HG03196 (cell line): Measurements from ENCODE around the gene TACC3.
A peak's percentile ranks its signal among the peaks of the same experiment; 100 is the strongest.
"Not testable (repeated sequence)": the region's sequence is repeated elsewhere in the genome, so short reads cannot be mapped to it uniquely, and the experiment has no call there.

Experiments used
- ATAC-seq: cut with Tn5 transposase; IDR thresholded peaks from one replicate; pipeline ENCODE4 v1.9.1; 2021; ENCODE audit not compliant: unreplicated experiment

The TACC3 gene

GRCh38 chr4:1701671-1702070 lies 19.6 kb upstream of the TACC3 start:
- not testable (repeated sequence) for ATAC-seq

GRCh38 chr4:1703867-1704266 lies 17.5 kb upstream of the TACC3 start:
- no peak for ATAC-seq

GRCh38 chr4:1705732-1706131 lies 15.6 kb upstream of the TACC3 start:
- ATAC-seq, result no peak

GRCh38 chr4:1706358-1706757 lies 15.0 kb upstream of the TACC3 start:
- no peak for ATAC-seq

- no peak for ATAC-seq
These were observed 12.7 kb upstream of the TACC3 start for GRCh38 chr4:1708581-1708980.

GRCh38 chr4:1711055-1711570 lies 10.2 kb upstream of the TACC3 start:
- ATAC-seq, result no peak

GRCh38 chr4:1711571-1712215 lies 9.6 kb upstream of the TACC3 start:
- peak; percentile 14 for ATAC-seq

GRCh38 chr4:1712216-1713002 lies 8.9 kb upstream of the TACC3 start, which contains the start of gene SLBP:
TSS of gene SLBP (minus strand) at chr4:1712319. CDS start at chr4:1712188, 131 bp downstream.
- ATAC-seq, result peak; percentile 82

- ATAC-seq, result no peak
These were observed 8.1 kb upstream of the TACC3 start for GRCh38 chr4:1713003-1713851.

GRCh38 chr4:1714303-1715001 lies 6.9 kb upstream of the TACC3 start:
- ATAC-seq, result no peak

- ATAC-seq, result no peak
These were observed 6.1 kb upstream of the TACC3 start for GRCh38 chr4:1715002-1715758.

GRCh38 chr4:1716065-1716945 lies 5.0 kb upstream of the TACC3 start:
- no peak for ATAC-seq

- no peak for ATAC-seq
These were observed 3.9 kb upstream of the TACC3 start for GRCh38 chr4:1717129-1718094.

GRCh38 chr4:1718095-1718850 lies 3.0 kb upstream of the TACC3 start:
- no peak for ATAC-seq

GRCh38 chr4:1720163-1720983 lies 948 bp upstream of the TACC3 start:
- peak; percentile 22 for ATAC-seq
